Measurements from ENCODE around the gene HPS3.
"Not testable (repeated sequence)": the region's sequence is repeated elsewhere in the genome, so short reads cannot be mapped to it uniquely, and the experiment has no call there.

HPS3 gene

DNA sequence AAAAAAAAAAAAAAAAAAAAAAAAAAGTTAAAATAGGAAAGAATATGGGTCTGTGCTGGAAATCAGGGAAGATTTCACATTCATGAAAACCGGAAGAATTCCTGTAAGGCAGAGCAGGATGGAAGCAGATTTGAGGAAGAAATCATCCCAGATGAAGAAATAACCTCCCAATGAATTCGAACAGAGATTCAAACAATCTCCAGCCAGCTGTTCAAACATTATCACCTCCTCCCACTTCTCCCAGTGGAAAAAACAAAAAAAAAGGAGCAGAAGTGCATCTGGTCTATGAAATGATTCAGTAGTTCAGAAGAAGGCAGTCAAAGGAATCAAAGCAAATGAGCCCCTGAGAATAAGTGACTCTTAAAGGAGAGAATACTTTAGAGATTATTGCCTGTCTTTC, 59.1 kb downstream of the HPS3 start:
- no peak for DNase-seq

DNA sequence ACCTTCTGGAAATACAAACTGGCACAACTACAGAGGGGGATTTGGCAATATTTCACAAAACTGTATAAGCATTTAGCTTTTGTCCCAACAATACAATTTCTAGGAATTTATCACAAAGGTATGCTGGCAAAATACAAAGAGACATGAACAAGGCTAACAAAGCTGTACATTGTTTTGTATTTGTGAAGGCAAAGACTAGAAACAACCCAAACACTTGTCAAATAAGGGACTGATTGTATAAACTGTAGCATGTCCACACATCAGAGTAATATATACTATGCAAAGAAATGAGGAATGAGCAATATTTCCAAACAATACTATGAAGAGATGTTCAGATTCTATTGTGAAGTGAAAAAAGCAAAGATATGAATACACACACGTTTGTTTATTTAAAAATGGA, 65.8 kb downstream of the HPS3 start:
- no peak for DNase-seq

DNA sequence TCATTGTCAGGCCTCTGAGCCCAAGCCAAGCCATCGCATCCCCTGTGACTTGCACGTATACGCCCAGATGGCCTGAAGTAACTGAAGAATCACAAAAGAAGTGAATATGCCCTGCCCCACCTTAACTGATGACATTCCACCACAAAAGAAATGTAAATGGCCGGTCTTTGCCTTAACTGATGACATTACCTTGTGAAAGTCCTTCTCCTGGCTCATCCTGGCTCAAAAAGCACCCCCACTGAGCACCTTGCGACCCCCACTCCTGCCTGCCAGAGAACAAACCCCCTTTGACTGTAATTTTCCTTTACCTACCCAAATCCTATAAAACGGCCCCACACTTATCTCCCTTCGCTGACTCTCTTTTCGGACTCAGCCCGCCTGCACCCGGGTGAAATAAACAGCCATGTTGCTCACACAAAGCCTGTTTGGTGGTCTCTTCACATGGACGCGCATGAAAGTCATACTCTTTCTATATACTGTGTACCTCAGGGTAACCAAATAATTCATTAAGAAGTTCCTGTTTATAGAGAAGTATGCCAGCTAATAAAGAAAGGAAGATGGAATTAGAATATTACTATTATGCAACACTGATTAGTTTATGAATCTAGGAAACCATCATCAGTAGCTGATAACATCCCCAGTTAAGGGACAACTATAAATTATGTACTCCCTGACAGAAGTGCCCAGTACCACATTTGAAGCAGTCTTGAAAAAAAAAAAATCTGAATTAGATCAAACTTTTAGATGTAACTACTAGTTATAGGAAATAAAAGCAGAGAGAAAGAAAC, 67.6 kb downstream of the HPS3 start:
- not testable (repeated sequence) for DNase-seq

DNA sequence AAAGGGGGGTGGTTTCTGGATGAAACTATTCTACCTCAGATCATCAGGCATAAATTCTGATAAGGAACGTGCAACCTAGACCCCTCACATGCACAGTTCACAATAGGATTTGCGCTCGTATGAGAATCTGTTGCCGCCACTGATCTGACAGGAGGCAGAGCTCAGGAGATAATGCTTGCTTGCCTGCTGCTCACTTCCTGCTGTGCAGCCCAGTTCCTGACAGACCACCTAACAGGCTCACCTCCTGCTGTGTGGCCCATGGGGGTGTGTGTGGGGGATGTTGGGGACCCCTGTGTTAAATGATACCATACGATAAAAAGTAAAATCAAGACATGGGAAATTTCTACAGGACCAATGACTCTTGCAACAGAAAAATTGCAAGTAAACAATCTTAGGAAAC, 68.2 kb downstream of the HPS3 start:
- no peak for DNase-seq

DNA sequence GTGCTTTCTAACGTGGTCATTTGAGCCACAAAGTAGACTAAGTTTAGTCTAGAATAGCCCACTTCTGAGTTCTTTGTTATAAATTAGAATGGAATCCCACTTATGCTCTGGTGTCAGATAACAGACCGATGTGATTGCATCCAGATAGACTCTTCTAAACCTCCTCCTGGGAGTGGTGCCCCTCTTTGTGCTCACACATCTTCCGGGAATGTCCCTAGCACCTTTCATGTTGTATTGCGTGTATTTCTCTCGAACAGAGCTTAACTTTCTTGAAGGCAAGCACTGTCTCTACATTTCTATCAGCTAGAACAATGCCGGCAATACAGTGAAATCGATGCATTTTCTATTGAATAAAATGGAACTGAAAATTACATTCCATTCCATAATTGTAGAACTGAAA, 69.2 kb downstream of the HPS3 start:
- DNase-seq, result no peak

DNA sequence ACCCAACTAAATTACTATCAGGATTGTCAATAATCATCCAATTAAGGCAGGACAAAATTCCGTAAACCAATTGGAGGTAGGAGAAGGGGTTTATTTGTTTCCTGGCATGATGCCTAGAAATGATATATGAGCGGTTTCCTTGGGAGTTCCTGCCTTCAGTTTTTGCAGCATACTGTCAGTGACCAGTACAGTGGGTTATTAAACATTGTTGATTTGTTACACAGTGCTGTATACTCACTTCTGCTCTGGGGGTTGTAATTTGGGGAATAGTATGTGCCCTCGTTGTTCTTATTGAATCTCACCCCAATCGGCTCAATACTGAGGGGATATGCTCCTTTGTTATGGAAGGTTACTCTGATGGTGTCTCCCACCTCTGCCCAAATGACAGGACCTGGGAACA, 70.0 kb downstream of the HPS3 start:
- no peak for DNase-seq

DNA sequence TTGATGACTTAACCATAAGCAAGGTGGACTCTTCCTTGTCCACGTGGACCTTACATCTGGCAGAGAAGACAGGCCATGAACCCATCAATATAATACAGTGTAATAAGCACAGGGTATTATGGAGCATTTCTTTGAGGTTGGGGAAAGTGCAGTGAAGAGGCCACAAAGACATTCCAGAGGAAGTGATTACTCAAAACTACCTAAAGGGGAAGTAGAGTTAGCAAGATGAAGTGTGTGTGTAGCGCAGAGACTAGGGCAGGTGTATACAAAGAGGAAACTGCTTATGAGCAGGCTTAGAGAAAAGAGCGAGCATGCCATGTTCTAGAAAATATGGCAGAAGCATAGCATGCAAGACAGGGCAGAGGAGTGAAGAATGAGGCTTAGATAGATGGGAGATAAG, 74.3 kb downstream of the HPS3 start:
- DNase-seq, result no peak

DNA sequence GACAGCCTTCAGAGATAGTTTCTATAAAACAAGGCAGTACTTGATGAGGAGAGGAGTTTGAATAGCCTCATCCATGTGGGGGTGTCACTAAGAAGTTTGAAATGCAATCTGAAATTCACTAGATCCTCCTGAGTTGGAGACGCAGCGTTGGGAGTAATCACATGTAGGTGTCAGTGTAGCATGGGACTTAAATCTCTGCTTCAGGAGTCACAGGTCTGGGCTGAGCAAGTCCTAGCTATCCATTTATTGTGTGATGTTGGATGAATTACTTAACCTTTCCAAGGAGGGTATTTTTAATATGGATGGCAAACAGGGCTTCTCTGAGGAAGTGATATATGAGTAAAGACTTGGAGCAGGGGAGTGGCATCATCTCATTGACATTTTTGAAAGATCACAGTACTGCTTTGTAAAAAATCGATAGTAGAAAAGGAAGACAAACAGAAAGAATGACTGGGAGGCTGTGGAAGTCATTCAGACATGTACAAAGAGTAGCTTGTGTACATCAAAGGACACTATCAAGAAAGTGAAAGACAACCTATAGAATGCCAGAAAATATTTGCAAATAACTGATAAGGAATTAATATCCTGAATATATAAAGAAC, 75.1 kb downstream of the HPS3 start:
- no peak for DNase-seq

DNA sequence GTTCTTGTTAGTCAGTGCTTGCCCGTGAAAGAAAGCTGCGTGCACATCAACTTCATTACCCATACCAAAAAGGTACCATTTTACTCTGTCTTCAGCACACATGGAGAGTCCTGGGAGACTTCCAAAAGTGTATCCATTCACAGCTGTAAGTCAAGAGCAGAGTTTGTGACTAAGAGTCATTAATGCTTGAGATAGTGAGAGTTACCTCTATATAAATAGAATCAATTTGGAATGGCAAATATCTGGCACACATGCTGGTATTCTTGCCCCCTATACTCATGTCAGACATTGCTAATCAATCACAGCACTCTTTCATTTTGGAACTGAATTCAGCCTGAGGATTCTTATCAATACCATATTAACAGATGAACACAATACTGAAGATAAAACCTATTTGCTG, 78.0 kb downstream of the HPS3 start:
- no peak for DNase-seq

DNA sequence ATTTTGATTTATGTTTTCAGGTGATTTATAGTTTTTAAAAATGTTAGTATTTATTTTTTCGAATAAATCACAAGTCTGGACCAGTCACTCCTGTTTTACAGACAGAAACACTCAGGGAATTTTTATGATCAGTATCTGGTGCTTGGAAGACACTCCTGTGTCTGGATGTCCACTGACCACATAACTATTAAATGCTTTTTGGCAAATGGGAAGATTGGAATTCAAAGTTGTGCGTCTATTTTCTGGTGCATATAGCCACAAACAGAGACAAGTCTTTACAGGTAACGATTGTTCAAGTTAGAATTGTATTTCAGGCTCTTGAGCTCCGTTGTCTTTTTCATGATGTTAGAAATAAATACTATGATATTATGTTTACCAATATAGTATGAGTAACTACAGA, 80.0 kb downstream of the HPS3 start:
- DNase-seq, result no peak

DNA sequence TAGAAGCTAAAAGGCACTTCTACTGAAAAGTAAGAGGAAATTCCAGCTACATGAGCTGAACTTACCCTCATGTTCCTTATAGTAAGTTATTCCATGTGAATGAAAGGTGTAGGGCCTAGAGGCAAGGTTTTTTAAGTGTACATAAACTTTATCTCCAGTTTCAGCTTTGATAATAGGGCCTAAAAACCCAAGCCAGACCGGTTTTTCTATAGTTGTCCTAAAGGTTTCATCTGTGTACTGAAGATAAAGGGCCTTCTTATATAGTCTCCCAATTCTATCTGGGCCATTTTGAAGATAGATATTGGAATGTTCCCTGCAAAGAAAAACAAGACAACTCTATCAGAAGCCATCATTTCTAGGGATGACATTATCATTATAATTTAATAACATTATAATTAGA, 82.9 kb downstream of the HPS3 start:
- DNase-seq, result no peak

DNA sequence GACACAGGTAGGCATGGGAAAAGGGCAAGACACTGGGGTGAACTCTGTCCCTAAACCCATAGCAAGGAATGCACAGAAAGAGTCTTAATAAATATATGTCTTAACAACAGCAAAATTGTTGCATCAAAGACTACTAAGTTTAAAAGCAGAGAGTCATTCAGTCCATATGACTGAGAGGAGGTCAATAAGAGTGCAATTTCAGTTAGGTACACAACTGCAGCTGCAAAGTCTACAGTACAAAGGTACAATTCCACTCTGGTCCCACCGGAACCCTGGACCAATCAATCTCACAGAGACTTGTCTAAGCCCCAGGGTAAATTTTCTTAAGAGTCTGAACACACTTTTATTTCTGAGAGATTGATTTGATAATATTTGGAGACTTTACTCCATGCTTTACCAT, 85.3 kb downstream of the HPS3 start:
- no peak for DNase-seq

DNA sequence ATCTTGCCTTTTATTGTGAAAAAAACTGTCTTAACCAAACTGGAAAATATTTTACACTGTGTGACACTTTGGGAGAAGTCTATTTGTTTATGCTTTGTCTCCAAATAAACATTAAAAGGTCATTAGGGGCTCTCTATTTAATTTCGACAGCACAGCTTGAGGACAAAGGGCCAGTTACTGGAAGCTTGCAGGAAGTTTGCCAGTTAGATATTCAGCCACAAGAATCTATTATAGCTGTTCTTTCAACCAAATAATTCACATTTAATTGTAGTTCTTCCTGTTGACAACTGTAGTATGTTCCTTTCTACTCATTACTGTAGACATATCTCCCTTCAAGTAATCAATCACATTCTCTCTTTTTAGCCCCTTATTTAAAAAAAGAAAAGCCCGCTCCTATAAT, 86.1 kb downstream of the HPS3 start:
- no peak for DNase-seq

DNA sequence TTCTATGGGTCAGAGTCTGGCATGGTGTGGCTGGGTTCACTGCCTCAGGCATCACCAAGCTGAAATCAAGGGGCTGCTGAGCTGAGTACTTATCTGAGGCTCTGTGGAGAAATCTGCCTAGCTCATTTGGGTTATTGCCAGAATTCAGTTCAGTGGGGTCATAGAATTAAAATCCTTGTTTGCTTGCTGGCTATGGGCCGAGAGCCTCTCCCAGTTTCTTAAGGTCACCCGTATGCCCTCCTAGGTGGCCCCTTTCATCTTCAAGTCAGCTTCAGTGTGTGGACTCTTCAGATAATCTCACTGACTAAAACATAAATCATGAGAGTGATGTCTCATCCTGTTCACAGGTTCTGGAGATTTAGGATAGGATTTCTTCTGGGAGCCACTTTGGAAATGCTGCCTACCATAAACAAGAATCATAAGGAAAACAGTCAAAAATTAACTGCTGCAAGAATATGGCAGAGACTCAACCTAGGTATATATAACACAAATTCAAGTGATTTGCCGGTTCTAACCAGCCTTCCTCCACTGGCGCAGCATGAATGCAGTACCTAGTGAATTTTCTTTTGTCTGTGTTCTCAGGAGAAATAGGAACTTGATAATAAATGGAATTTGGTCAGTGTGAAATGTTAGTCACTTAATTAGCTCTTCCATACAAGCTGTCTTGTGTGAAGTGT, 86.9 kb downstream of the HPS3 start:
- no peak for DNase-seq

DNA sequence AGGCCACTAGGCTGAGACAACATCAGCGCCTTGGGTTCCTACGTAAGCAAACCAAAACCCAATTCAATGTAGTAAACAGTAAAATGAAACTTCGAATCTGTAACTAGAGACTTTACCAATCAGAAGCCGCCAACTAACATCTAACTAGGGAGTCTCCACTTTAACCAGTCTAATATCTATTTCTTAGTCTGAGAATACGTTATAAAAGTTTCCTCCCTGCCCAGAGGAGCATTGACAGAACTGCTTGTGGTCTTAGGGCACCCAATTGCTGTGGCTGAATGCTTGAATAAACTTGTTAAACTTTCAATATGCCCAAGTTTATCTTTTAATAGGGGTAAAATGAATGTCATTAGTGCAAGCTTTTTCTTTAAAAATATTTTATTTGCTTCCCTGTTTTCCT, 87.9 kb downstream of the HPS3 start:
- no peak for DNase-seq

DNA sequence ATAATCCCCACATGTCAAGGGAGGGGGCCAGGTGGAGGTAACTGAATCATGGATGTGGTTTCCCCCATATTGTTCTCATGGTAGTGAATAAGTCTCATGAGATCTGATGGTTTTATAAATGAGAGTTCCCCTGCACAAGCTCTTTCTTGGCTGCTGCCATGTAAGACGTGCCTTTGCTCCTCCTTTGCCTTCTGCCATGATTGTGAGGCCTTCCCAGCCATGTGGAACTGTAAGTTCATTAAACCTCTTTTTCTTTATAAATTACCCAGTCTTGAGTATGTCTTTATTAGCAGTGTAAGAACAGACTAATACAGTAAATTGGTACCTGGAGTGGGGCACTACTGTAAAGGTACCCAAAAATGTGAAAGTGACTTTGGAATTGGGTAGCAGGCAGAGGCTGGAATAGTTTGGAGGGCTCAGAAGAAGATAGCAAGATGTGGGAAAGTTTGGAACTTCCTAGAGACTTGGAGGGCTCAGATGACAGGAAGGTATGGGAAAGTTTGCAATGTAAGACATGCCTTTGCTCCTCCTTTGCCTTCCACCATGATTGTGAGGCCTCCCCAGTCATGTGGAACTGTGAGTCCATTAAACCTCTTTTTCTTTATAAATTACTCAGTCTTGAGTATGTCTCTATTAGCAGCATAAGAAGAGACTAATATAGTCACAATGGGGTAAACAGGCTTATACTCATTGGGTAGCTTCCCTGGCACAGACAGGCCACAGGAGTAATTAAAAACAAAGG, 90.1 kb downstream of the HPS3 start:
- DNase-seq, result not testable (repeated sequence)

DNA sequence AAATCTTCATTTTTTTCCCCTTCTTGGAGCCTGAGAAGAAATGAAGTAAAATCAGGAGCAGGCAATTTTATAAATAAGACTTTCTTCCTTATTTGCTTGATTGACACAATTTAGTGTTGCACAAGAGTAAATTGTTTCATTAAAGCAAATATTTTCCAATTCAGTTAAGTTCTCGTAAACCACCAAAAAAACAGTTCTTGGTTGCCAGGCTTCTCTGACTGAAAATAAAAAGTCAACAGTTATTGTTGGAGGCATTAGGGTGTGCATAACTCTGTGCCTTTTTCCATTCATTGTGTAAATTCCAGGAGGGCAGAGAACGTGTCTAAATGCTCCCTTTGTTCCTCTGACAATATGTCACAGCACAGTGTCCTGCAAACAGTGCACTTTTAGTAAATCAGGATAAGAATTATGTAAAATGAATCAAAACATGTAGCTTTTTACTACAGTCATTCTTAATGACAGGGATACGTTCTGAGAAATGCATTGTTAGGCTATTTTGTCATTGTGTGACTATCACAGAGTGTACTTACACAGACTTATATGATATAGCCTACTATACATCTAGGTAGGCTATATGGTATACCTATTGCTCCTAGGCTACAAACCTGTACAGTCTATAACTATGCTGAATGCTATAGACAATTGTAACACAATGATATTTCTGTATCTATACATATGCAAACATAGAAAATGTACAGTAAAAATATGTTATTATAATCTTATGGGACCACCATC, 92.5 kb downstream of the HPS3 start, which contains the start of gene CP:
Gene CP (minus strand): TSS at position 47 of the 735 bp plus-strand sequence. CDS start 37 bp downstream, at position 10.
- no peak for DNase-seq
